PC-9 (cell line): ENCODE measurements around the gene STK35. TPM values are rescaled to one million over a fixed set of nuclear protein-coding genes. Genes with fewer than 3 reads are reported as not detected.

ENCODE experiments used
- BruUV-seq: library from RNA; stranded (reverse); fragments of 400-500 nt; replicated peaks from 2 replicates; lab custom pipeline; 2021; lab: Mats Ljungman, UMichigan
- CTCF ChIA-PET: fragments of 300-600 bp; sonication (Branson Sonifier 250); formaldehyde crosslinking; loops from one replicate; lab custom pipeline; 2022; ENCODE audit warnings: antibody characterized with exemption; lab: Charles Lee
- POLR2A ChIA-PET: fragments of 300-600 bp; sonication (Branson Sonifier 250); formaldehyde crosslinking; loops from one replicate; lab custom pipeline; 2022; ENCODE audit warnings: antibody characterized with exemption; ENCODE audit not compliant: unreplicated experiment; lab: Charles Lee
- DNase-seq, 2 experiments: peaks; one replicate each; pipeline versions ENCODE4 v3.0.0 to v3.0.0-alpha.2; 2015 to 2022; ENCODE audit warnings: mixed read lengths in 1 of 2
- H2AFZ ChIP-seq: fragments of 200-600 bp; sonication (generic); 2 replicates; pipeline ENCODE4 v1.8.1; 2017; ENCODE audit warnings: antibody characterized with exemption
- H3F3A ChIP-seq: fragments of 200-600 bp; sonication (generic); 2 replicates; pipeline ENCODE4 v1.8.1; 2017; ENCODE audit warnings: antibody characterized with exemption, mild to moderate bottlenecking, low read depth; ENCODE audit not compliant: insufficient read depth
- H3K27ac ChIP-seq: fragments of 200-600 bp; sonication (generic); 2 replicates; pipeline ENCODE4 v1.6.1; 2016; ENCODE audit warnings: mixed run types
- H3K27me3 ChIP-seq: fragments of 200-600 bp; sonication (generic); 2 replicates; pipeline ENCODE4 v1.6.1; 2016; ENCODE audit warnings: low read depth, mixed run types; ENCODE audit not compliant: insufficient read depth
- H3K36me3 ChIP-seq: fragments of 200-600 bp; sonication (generic); 2 replicates; pipeline ENCODE4 v1.6.1; 2016; ENCODE audit warnings: low read depth, mixed run types
- H3K4me1 ChIP-seq: fragments of 200-600 bp; sonication (generic); replicated peaks from 2 replicates; pipeline ENCODE4 v1.6.1; 2016; ENCODE audit warnings: mixed run types; ENCODE audit not compliant: insufficient read depth
- H3K4me2 ChIP-seq: fragments of 200-600 bp; sonication (generic); 2 replicates; pipeline ENCODE4 v1.6.1; 2017; ENCODE audit warnings: mixed run types
- H3K4me3 ChIP-seq: fragments of 200-600 bp; sonication (generic); 2 replicates; pipeline ENCODE4 v1.6.1; 2016; ENCODE audit warnings: mixed run types
- H3K79me2 ChIP-seq: fragments of 200-600 bp; sonication (generic); 2 replicates; pipeline ENCODE4 v1.6.1; 2017; ENCODE audit warnings: low read depth, mixed run types
- H3K9me2 ChIP-seq: fragments of 200-600 bp; sonication (generic); 2 replicates; pipeline ENCODE4 v1.8.1; 2017; ENCODE audit warnings: mild to moderate bottlenecking; ENCODE audit not compliant: insufficient read depth
- H3K9me3 ChIP-seq: fragments of 200-600 bp; sonication (generic); 2 replicates; pipeline ENCODE4 v1.8.1; 2016; ENCODE audit warnings: low read depth; ENCODE audit not compliant: insufficient read depth
- H4K20me1 ChIP-seq: fragments of 200-600 bp; sonication (generic); 2 replicates; pipeline ENCODE4 v1.8.1; 2017; ENCODE audit not compliant: insufficient read depth
- CTCF ChIP-seq: fragments of 200-600 bp; sonication (generic); conservative IDR thresholded peaks from 2 replicates; pipeline ENCODE4 v1.6.1; 2017; ENCODE audit warnings: mixed run types, antibody characterized with exemption, mild to moderate bottlenecking, moderate library complexity
- EZH2 ChIP-seq: fragments of 200-600 bp; sonication (generic); IDR thresholded peaks from 2 replicates; pipeline ENCODE4 v1.8.0; 2017; ENCODE audit warnings: antibody characterized with exemption, low read depth
- intact Hi-C: fragments of 100-400 bp; cut with micrococcal nuclease; formaldehyde crosslinking; loops from one replicate; pipeline ENCODE4 v1.10.0; 2022; ENCODE audit not compliant: unreplicated experiment
- total RNA-seq: library from RNA; stranded (reverse); gene quantifications from 2 replicates; pipeline ENCODE4 v1.2.3, GENCODE V29; 2021

The STK35 gene
- total RNA-seq, 1 experiment from 2014 or later = 36.7 TPM

GRCh38 chr20:2163757-2164156 is 62.1 kb downstream of the STK35 start:
- H3K4me1 ChIP-seq = no peaks in the 10 kb centered on the region
- H3K27me3 ChIP-seq = no peaks in the 10 kb centered on the region
- intact Hi-C loops = no loop called here
- no peak for DNase-seq
- CTCF ChIA-PET = no interaction called here
- H3K36me3 ChIP-seq = no peaks in the 10 kb centered on the region
- POLR2A ChIA-PET = no interaction called here
- no peak overlapping the region for H2AFZ ChIP-seq
- H3F3A ChIP-seq = no peaks in the 10 kb centered on the region
- no peaks in the 10 kb centered on the region for H3K79me2 ChIP-seq
- H3K4me2 ChIP-seq = no peak overlapping the region
- H4K20me1 ChIP-seq = no peaks in the 10 kb centered on the region
- no peaks in the 10 kb centered on the region for H3K9me2 ChIP-seq
- no peaks in the 10 kb centered on the region for H3K9me3 ChIP-seq
- no peak overlapping the region for H3K27ac ChIP-seq
- no peak for TF ChIP-seq CTCF
- TF ChIP-seq EZH2 = no peak
- no TSS peak for BruUV-seq
- no peak overlapping the region for H3K4me3 ChIP-seq

DNA sequence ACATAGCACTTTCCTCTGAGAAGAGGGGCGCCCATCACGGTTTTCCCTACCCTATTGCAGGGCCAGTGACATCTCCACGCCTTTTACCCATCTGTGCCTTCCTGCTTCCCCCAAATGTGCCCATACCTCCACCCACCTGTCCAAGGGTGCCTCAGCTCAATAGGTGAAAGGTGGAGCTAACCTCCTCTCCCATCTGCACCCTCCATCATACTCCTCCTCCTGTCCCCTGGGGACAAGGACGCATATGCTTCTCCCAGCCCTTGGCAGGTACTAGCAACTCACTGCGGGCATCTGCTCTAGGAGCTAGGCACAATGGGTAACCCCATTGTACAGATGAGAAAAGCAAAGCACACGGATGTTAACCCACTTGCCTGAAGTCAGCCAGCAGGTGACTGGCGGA is 62.8 kb downstream of the STK35 start:
- Histone ChIP-seq H3K27ac (no peak overlapping the region), H4K20me1 (no peaks in the 10 kb centered on the region), H3K27me3 (no peaks in the 10 kb centered on the region), H3F3A (no peaks in the 10 kb centered on the region), H3K9me2 (no peaks in the 10 kb centered on the region), H3K4me2 (no peak overlapping the region), H3K4me1 (no peaks in the 10 kb centered on the region), H3K36me3 (no peaks in the 10 kb centered on the region), H3K4me3 (no peak overlapping the region), H2AFZ (no peak overlapping the region), H3K79me2 (no peaks in the 10 kb centered on the region), H3K9me3 (no peaks in the 10 kb centered on the region)
- ChIA-PET CTCF (no interaction called here), POLR2A (no interaction called here)
- no peak for TF ChIP-seq EZH2
- no peak for TF ChIP-seq CTCF
- no TSS peak for BruUV-seq
- intact Hi-C loops = no loop called here
- no peak for DNase-seq

GRCh38 chr20:2164966-2165365 is 63.3 kb downstream of the STK35 start:
- no TSS peak for BruUV-seq
- Histone ChIP-seq H3F3A (no peaks in the 10 kb centered on the region), H3K9me2 (no peaks in the 10 kb centered on the region), H3K36me3 (no peaks in the 10 kb centered on the region), H3K4me3 (no peak overlapping the region), H3K4me2 (no peak overlapping the region), H3K27ac (no peak overlapping the region), H3K9me3 (no peaks in the 10 kb centered on the region), H3K79me2 (no peaks in the 10 kb centered on the region), H2AFZ (no peak overlapping the region), H3K27me3 (no peaks in the 10 kb centered on the region), H3K4me1 (no peaks in the 10 kb centered on the region), H4K20me1 (no peaks in the 10 kb centered on the region)
- intact Hi-C loops = no loop called here
- POLR2A ChIA-PET = no interaction called here
- no peak for TF ChIP-seq EZH2
- TF ChIP-seq CTCF = no peak
- no peak for DNase-seq
- CTCF ChIA-PET = no interaction called here
